GM12891 (cell line): ENCODE results near the gene MICAL1.

Source experiments
- DNase-seq: peaks from one replicate; pipeline ENCODE4 v3.0.0; 2011; ENCODE audit warnings: low spot score; ENCODE audit not compliant: insufficient read length
- FAIRE-seq: peaks from 2 replicates; lab custom pipeline; 2011; peaks lifted over from hg19 to GRCh38; lab: Jason Lieb, UNC
- PAX5 ChIP-seq: IDR thresholded peaks from 2 replicates; pipeline ENCODE4 v1.6.1; 2011; ENCODE audit warnings: low read length, moderate library complexity, mild to moderate bottlenecking; ENCODE audit not compliant: insufficient read depth, severe bottlenecking
- POLR2A ChIP-seq: IDR thresholded peaks from 2 replicates; pipeline ENCODE4 v1.6.1; 2011; ENCODE audit warnings: low read depth, low read length, control low read depth
- POLR2AphosphoS5 ChIP-seq: IDR thresholded peaks from 2 replicates; pipeline ENCODE4 v1.6.1; 2011; ENCODE audit warnings: low read depth, low read length, control low read depth
- POU2F2 ChIP-seq: IDR thresholded peaks from 2 replicates; pipeline ENCODE4 v1.6.1; 2011; ENCODE audit warnings: low read depth, mild to moderate bottlenecking, control low read depth, low read length, moderate library complexity
- SPI1 ChIP-seq: IDR thresholded peaks from 2 replicates; pipeline ENCODE4 v1.6.1; 2011; ENCODE audit warnings: low read depth, low read length, control low read depth
- TAF1 ChIP-seq: IDR thresholded peaks from 2 replicates; pipeline ENCODE4 v1.6.1; 2011; ENCODE audit warnings: low read depth, low read length, control low read depth

The MICAL1 gene

GRCh38 chr6:109477184-109477583, 21.6 kb upstream of the MICAL1 start:
- no peak for FAIRE-seq
- no peak for TF ChIP-seq POLR2AphosphoS5
- no peak for TF ChIP-seq TAF1
- no peak for DNase-seq

- DNase-seq (no peak), FAIRE-seq (no peak)
Observed at GRCh38 chr6:109475625-109476024, 20.1 kb upstream of the MICAL1 start.

GRCh38 chr6:109474995-109475394, 19.4 kb upstream of the MICAL1 start:
- TF ChIP-seq POLR2A (no peak), PAX5 (no peak), TAF1 (no peak), POU2F2 (no peak), SPI1 (no peak), POLR2AphosphoS5 (no peak)
- no peak for DNase-seq
- no peak for FAIRE-seq

More at GRCh38 chr6:109475625-109476024, 20.1 kb upstream of the MICAL1 start:
- TF ChIP-seq POLR2AphosphoS5, result no peak
- TF ChIP-seq POLR2A, result no peak
- no peak for TF ChIP-seq TAF1
- no peak for TF ChIP-seq POU2F2
- TF ChIP-seq PAX5, result no peak
- no peak for TF ChIP-seq SPI1

GRCh38 chr6:109473120-109473519, 17.5 kb upstream of the MICAL1 start:
- FAIRE-seq, result no peak
- DNase-seq, result no peak
- no peak for TF ChIP-seq POLR2AphosphoS5
- TF ChIP-seq POLR2A, result no peak
- TF ChIP-seq TAF1, result no peak

- FAIRE-seq (peak; percentile 26), DNase-seq (no peak)
- no peak for TF ChIP-seq POU2F2
- TF ChIP-seq SPI1, result peak; percentile 56
- TF ChIP-seq POLR2A, result no peak
Observed at GRCh38 chr6:109472132-109472995, 16.8 kb upstream of the MICAL1 start.

- DNase-seq, result no peak
- TF ChIP-seq POLR2AphosphoS5, result no peak
- no peak for TF ChIP-seq POU2F2
- no peak for TF ChIP-seq PAX5
- no peak for TF ChIP-seq TAF1
- no peak for TF ChIP-seq SPI1
- TF ChIP-seq POLR2A, result no peak
- FAIRE-seq, result no peak
Observed at GRCh38 chr6:109471105-109471810, 15.7 kb upstream of the MICAL1 start.

GRCh38 chr6:109469591-109470189, 14.1 kb upstream of the MICAL1 start:
- TF ChIP-seq POLR2AphosphoS5 (no peak), TAF1 (no peak), POU2F2 (no peak), POLR2A (no peak), SPI1 (no peak), PAX5 (no peak)
- FAIRE-seq (no peak), DNase-seq (no peak)

- TF ChIP-seq PAX5, result no peak
- TF ChIP-seq POLR2AphosphoS5, result no peak
- TF ChIP-seq POLR2A, result no peak
- no peak for TF ChIP-seq SPI1
- no peak for TF ChIP-seq POU2F2
- TF ChIP-seq TAF1, result no peak
- no peak for DNase-seq
- no peak for FAIRE-seq
Observed at GRCh38 chr6:109467696-109468095, 12.1 kb upstream of the MICAL1 start.

- no peak for TF ChIP-seq PAX5
- no peak for TF ChIP-seq TAF1
- no peak for TF ChIP-seq POU2F2
- TF ChIP-seq POLR2A, result no peak
- no peak for TF ChIP-seq POLR2AphosphoS5
- no peak for TF ChIP-seq SPI1
- no peak for DNase-seq
- no peak for FAIRE-seq
Observed at GRCh38 chr6:109466212-109466923, 10.8 kb upstream of the MICAL1 start.
